ENCODE measurements around the gene PCDHA5. TPM values are rescaled to one million over a fixed set of nuclear protein-coding genes. Genes with fewer than 3 reads are reported as not detected.
A peak's percentile ranks its signal among the peaks of the same experiment; 100 is the strongest.
"Not testable (repeated sequence)": the region's sequence is repeated elsewhere in the genome, so short reads cannot be mapped to it uniquely, and the experiment has no call there.

The PCDHA5 gene
- not detected in 2 replicates for total RNA-seq (2012; rRNA removed)

GRCh38 chr5:140821375-140822280, at the start of gene PCDHA5:
TSS of gene PCDHA5 (plus strand) at chr5:140821613.
- H3K4me1 ChIP-seq (ENCODE audit: control insufficient read depth, insufficient read depth, low read length), result no peaks in the 10 kb centered on the region
- no peaks in the 10 kb centered on the region for H3K36me3 ChIP-seq (ENCODE audit: insufficient read depth, low read length)

GRCh38 chr5:140780512-140780911, 40.9 kb upstream of the PCDHA5 start:
- Histone ChIP-seq H3K9me3 (replicated peaks; ENCODE audit: low read length) (no peaks in the 10 kb centered on the region), H3K9ac (ENCODE audit: low read depth, low read length) (no peak overlapping the region), H3K27me3 (ENCODE audit: control insufficient read depth, insufficient read depth, low read length) (no peaks in the 10 kb centered on the region), H3K4me1 (ENCODE audit: control insufficient read depth, insufficient read depth, low read length) (no peaks in the 10 kb centered on the region), H3K36me3 (ENCODE audit: insufficient read depth, low read length) (no peaks in the 10 kb centered on the region), H3K4me3 (ENCODE audit: low read length) (no peak overlapping the region), H3K4me2 (ENCODE audit: low read length) (no peak overlapping the region)

More at GRCh38 chr5:140821375-140822280, at the start of gene PCDHA5:
- Histone ChIP-seq H3K27me3 (ENCODE audit: control insufficient read depth, insufficient read depth, low read length) (no peaks in the 10 kb centered on the region), H3K4me3 (ENCODE audit: low read length) (no peak within 1 kb of the TSS), H3K9ac (ENCODE audit: low read depth, low read length) (no peak within 1 kb of the TSS), H3K9me3 (replicated peaks; ENCODE audit: low read length) (no peaks in the 10 kb centered on the region), H3K4me2 (ENCODE audit: low read length) (no peak within 1 kb of the TSS)

GRCh38 chr5:140785905-140786686, 35.3 kb upstream of the PCDHA5 start, which contains the start of gene PCDHA1:
TSS of gene PCDHA1 (plus strand) at chr5:140786140.
- H3K4me3 ChIP-seq (ENCODE audit: low read length), result no peak within 1 kb of the TSS
- H3K4me2 ChIP-seq (ENCODE audit: low read length), result no peak within 1 kb of the TSS
- H3K27me3 ChIP-seq (ENCODE audit: control insufficient read depth, insufficient read depth, low read length), result no peaks in the 10 kb centered on the region
- H3K36me3 ChIP-seq (ENCODE audit: insufficient read depth, low read length), result no peaks in the 10 kb centered on the region
- H3K9me3 ChIP-seq (replicated peaks; ENCODE audit: low read length), result peaks cover 6% of the 10 kb centered on the region
- H3K9ac ChIP-seq (ENCODE audit: low read depth, low read length), result no peak within 1 kb of the TSS
- no peaks in the 10 kb centered on the region for H3K4me1 ChIP-seq (ENCODE audit: control insufficient read depth, insufficient read depth, low read length)

GRCh38 chr5:140787422-140787821, 34.0 kb upstream of the PCDHA5 start:
- H3K4me3 ChIP-seq (ENCODE audit: low read length); H3K36me3 ChIP-seq (ENCODE audit: insufficient read depth, low read length); H3K9me3 ChIP-seq (replicated peaks; ENCODE audit: low read length); H3K9ac ChIP-seq (ENCODE audit: low read depth, low read length); H3K27me3 ChIP-seq (ENCODE audit: control insufficient read depth, insufficient read depth, low read length); H3K4me2 ChIP-seq (ENCODE audit: low read length); H3K4me1 ChIP-seq (ENCODE audit: control insufficient read depth, insufficient read depth, low read length): not testable (repeated sequence)

GRCh38 chr5:140787849-140788504, 33.4 kb upstream of the PCDHA5 start:
- not testable (repeated sequence) for H3K36me3 ChIP-seq (ENCODE audit: insufficient read depth, low read length); H3K4me2 ChIP-seq (ENCODE audit: low read length); H3K27me3 ChIP-seq (ENCODE audit: control insufficient read depth, insufficient read depth, low read length); H3K4me3 ChIP-seq (ENCODE audit: low read length); H3K4me1 ChIP-seq (ENCODE audit: control insufficient read depth, insufficient read depth, low read length); H3K9ac ChIP-seq (ENCODE audit: low read depth, low read length); H3K9me3 ChIP-seq (replicated peaks; ENCODE audit: low read length)

- no peak overlapping the region for H3K4me2 ChIP-seq (ENCODE audit: low read length)
- H3K4me3 ChIP-seq (ENCODE audit: low read length), result no peak overlapping the region
- H3K4me1 ChIP-seq (ENCODE audit: control insufficient read depth, insufficient read depth, low read length), result no peaks in the 10 kb centered on the region
- no peaks in the 10 kb centered on the region for H3K36me3 ChIP-seq (ENCODE audit: insufficient read depth, low read length)
- H3K27me3 ChIP-seq (ENCODE audit: control insufficient read depth, insufficient read depth, low read length), result no peaks in the 10 kb centered on the region
- H3K9me3 ChIP-seq (replicated peaks; ENCODE audit: low read length), result peaks cover 6% of the 10 kb centered on the region
- H3K9ac ChIP-seq (ENCODE audit: low read depth, low read length), result no peak overlapping the region
These were observed 30.3 kb upstream of the PCDHA5 start for GRCh38 chr5:140791089-140791488.

GRCh38 chr5:140794595-140795258, 26.7 kb upstream of the PCDHA5 start, which contains the start of gene PCDHA2:
TSS of gene PCDHA2 (plus strand) at chr5:140794852.
- H3K27me3 ChIP-seq (ENCODE audit: control insufficient read depth, insufficient read depth, low read length), result no peaks in the 10 kb centered on the region
- no peaks in the 10 kb centered on the region for H3K4me1 ChIP-seq (ENCODE audit: control insufficient read depth, insufficient read depth, low read length)
- H3K36me3 ChIP-seq (ENCODE audit: insufficient read depth, low read length), result no peaks in the 10 kb centered on the region
- H3K4me2 ChIP-seq (ENCODE audit: low read length), result peak within 1 kb of the TSS; percentile 62
- no peaks in the 10 kb centered on the region for H3K9me3 ChIP-seq (replicated peaks; ENCODE audit: low read length)
- no peak within 1 kb of the TSS for H3K4me3 ChIP-seq (ENCODE audit: low read length)
- no peak within 1 kb of the TSS for H3K9ac ChIP-seq (ENCODE audit: low read depth, low read length)

GRCh38 chr5:140795259-140795641, 26.2 kb upstream of the PCDHA5 start:
- peak overlapping the region; percentile 62 for H3K4me2 ChIP-seq (ENCODE audit: low read length)
- no peaks in the 10 kb centered on the region for H3K36me3 ChIP-seq (ENCODE audit: insufficient read depth, low read length)
- H3K4me3 ChIP-seq (ENCODE audit: low read length), result no peak overlapping the region
- no peaks in the 10 kb centered on the region for H3K9me3 ChIP-seq (replicated peaks; ENCODE audit: low read length)
- no peak overlapping the region for H3K9ac ChIP-seq (ENCODE audit: low read depth, low read length)
- no peaks in the 10 kb centered on the region for H3K27me3 ChIP-seq (ENCODE audit: control insufficient read depth, insufficient read depth, low read length)
- H3K4me1 ChIP-seq (ENCODE audit: control insufficient read depth, insufficient read depth, low read length), result no peaks in the 10 kb centered on the region

GRCh38 chr5:140796072-140796717, 25.2 kb upstream of the PCDHA5 start:
- H3K9me3 ChIP-seq (replicated peaks; ENCODE audit: low read length); H3K27me3 ChIP-seq (ENCODE audit: control insufficient read depth, insufficient read depth, low read length); H3K9ac ChIP-seq (ENCODE audit: low read depth, low read length): not testable (repeated sequence)

GRCh38 chr5:140796718-140797095, 24.7 kb upstream of the PCDHA5 start:
- H3K4me2 ChIP-seq (ENCODE audit: low read length), result no peak overlapping the region
- H3K9ac ChIP-seq (ENCODE audit: low read depth, low read length), result no peak overlapping the region
- no peaks in the 10 kb centered on the region for H3K36me3 ChIP-seq (ENCODE audit: insufficient read depth, low read length)
- no peaks in the 10 kb centered on the region for H3K4me1 ChIP-seq (ENCODE audit: control insufficient read depth, insufficient read depth, low read length)
- H3K9me3 ChIP-seq (replicated peaks; ENCODE audit: low read length), result no peaks in the 10 kb centered on the region
- H3K4me3 ChIP-seq (ENCODE audit: low read length), result no peak overlapping the region
- H3K27me3 ChIP-seq (ENCODE audit: control insufficient read depth, insufficient read depth, low read length), result no peaks in the 10 kb centered on the region

More at GRCh38 chr5:140796072-140796717, 25.2 kb upstream of the PCDHA5 start:
- not testable (repeated sequence) for H3K36me3 ChIP-seq (ENCODE audit: insufficient read depth, low read length); H3K4me1 ChIP-seq (ENCODE audit: control insufficient read depth, insufficient read depth, low read length); H3K4me2 ChIP-seq (ENCODE audit: low read length); H3K4me3 ChIP-seq (ENCODE audit: low read length)
